ENCODE data around the gene WDFY2.

Gene WDFY2

DNA sequence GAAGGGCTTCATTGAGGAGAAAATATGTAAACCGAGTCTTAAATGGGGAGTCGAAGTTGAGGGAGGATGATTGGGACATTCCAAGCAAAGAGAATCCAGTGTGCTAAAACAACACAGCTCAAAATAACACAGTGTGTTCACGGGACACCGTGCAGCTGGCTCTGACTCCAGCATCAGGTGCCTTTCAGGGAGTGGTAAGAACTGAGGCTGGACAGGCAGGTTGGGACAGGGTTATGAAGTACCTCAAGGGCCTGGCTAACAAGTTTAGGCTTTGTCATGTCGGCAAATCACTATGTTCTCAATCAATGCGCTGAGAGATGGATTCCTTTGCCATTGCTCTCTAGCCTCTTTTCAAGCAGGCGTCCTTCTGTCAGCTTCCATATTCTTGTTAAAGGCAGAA, 27.5 kb upstream of the WDFY2 start:
- H3K4me3 ChIP-seq (ENCODE audit: low read depth, low read length), result no peak overlapping the region
- TF ChIP-seq, protein P1, sequence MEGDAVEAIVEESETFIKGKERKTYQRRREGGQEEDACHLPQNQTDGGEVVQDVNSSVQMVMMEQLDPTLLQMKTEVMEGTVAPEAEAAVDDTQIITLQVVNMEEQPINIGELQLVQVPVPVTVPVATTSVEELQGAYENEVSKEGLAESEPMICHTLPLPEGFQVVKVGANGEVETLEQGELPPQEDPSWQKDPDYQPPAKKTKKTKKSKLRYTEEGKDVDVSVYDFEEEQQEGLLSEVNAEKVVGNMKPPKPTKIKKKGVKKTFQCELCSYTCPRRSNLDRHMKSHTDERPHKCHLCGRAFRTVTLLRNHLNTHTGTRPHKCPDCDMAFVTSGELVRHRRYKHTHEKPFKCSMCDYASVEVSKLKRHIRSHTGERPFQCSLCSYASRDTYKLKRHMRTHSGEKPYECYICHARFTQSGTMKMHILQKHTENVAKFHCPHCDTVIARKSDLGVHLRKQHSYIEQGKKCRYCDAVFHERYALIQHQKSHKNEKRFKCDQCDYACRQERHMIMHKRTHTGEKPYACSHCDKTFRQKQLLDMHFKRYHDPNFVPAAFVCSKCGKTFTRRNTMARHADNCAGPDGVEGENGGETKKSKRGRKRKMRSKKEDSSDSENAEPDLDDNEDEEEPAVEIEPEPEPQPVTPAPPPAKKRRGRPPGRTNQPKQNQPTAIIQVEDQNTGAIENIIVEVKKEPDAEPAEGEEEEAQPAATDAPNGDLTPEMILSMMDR (IDR thresholded peaks at IDR 0.05; ENCODE audit: low read depth, low read length), result no peak

DNA sequence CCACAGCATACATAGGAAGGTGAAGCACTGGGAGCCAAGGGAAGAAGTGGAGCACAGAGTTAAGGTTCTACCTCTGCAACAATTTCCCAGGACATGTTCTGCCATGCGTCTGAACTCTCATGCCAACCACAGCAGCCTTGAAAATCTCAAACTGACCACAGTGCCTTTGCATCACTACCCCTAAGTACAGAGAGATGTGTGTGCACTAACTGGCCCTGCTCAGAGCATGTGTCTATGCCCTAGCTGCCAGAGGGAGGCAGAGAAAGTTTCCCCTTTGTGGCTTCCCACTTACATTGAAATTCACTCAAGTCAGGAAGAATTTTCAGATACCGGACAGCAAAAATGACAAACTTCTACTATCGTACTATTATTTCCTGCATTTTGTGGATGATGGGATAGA, 26.8 kb upstream of the WDFY2 start:
- TF ChIP-seq, protein P1 (IDR thresholded peaks at IDR 0.05; ENCODE audit: low read depth, low read length), result no peak
- H3K4me3 ChIP-seq (ENCODE audit: low read depth, low read length), result peak overlapping the region; percentile 30

DNA sequence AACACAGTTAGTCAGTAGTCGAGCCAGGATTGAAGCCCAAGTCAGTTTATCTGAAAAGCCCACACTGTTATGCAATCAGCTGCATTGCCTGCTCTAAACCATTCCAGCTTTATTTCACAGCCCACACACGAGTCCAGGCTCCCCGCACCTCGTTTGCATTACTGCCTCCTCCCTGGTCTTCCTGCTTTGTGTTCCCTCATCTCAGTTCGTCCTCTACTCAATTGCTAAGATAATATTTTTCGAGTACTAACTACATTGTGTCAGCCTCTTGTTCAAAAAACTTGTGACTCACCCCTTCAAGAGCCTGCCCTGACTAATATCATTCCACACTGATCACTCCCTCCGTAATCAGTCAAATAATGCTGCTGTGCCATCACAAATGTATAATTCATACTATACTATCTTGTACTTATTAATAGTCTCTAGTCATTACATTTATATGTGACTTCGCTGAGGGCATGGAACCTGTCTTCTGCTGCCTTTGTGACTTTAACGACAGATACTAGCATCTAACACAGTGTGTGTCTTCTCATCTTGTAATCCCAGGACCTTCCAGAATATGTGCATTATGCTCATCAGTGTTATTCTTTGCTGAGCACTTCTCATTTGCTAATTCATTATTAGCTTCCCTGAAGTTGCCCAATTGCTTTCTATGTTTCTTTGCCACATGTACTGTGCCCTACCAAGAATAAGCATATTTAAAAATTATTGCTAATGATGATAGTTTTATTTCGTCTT, 26.2 kb upstream of the WDFY2 start:
- H3K4me3 ChIP-seq (ENCODE audit: low read depth, low read length), result peak overlapping the region; percentile 30
- TF ChIP-seq, protein P1 (IDR thresholded peaks at IDR 0.05; ENCODE audit: low read depth, low read length), result no peak

DNA sequence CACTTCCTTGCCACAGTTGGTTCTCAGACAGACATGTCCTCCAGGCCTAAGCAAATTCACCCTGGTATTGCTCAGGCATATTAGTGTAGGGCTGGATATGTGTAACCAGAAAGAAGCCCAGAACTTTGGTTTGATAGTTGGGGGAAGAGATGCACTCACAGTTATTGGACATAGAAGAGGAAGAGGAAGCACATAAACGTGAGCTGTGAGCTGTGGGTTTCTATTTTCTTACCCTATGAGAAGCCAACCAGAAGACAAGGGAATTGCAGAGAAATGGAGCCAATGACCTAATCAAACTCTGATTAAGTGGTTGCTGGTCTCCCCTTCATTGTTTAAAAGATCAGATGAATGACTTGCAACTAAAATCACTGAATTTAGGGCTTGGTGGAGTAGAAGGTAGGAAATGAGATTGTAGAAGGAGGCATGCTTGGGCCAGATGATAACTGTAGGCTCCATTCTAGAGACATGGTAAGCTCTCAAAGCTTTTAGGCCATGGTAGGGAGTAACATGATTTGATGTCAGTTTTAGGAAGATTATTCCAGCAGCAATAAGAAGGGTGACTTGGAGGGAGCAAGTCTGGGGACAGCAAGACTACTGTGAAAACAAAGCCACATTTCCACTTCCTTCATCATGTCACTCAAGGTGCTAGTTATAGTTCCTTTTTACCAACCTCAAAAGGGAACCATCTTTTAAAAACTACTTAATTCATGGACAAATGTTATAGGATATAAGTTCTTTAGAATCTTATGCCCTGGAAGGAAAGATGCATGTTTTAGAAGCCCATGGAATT, 24.1 kb upstream of the WDFY2 start:
- TF ChIP-seq, protein P1 (IDR thresholded peaks at IDR 0.05; ENCODE audit: low read depth, low read length), result no peak
- H3K4me3 ChIP-seq (ENCODE audit: low read depth, low read length), result no peak overlapping the region

DNA sequence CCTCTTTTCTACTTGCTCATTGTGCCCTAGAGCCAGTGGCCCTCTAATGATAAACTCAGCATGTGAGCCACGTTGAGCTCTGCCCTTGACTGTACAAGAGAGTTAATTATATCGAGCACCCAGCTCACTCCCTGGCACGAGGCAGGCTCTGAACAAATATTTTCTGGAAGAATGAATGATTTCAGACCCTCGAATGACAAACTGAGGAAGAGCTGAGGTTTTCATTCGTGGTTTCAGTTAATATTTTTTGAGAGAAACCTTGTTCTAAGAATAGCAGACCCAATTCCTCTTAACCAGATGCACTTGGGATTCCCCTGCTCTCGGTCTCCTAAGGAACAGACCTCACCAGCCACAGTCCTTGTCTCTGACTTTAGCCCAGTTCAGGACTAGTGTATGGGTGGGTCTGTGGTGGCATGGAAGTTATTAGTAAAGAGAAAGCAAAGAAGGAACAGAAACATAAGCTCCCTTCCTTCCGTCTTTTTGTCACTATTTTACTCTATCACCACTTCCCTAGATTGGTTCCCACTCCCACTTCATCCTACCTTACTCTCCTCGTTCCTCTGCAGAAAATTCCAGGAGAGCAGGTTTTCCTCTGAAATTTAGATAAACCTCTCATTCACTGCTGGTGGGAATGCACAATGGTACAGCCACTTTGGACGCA, 22.1 kb upstream of the WDFY2 start:
- TF ChIP-seq, protein P1 (IDR thresholded peaks at IDR 0.05; ENCODE audit: low read depth, low read length), result no peak
- H3K4me3 ChIP-seq (ENCODE audit: low read depth, low read length), result no peak overlapping the region

DNA sequence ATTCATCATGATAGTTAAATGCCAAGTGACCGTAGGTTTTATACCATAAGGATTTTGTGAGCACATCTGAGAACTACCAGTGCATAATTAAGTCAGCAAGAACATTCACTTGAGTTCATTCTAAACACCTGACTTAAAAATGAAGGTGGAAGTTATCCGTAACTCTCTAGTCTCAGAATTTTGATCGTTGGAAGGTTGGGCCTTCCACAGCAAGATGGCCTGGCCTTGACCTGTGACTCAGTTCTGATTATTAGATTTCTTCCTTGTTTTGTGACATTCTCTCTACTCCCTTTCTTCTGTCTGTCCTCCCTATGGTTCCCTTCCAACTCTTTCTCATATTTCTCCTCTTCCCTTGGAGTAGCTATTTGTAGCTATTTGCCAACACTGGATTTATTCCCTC, 20.0 kb upstream of the WDFY2 start:
- TF ChIP-seq, protein P1 (IDR thresholded peaks at IDR 0.05; ENCODE audit: low read depth, low read length), result no peak
- H3K4me3 ChIP-seq (ENCODE audit: low read depth, low read length), result no peak overlapping the region
